ENCODE measurements around the gene RIPOR3. TPM values are rescaled to one million over a fixed set of nuclear protein-coding genes. Genes with fewer than 3 reads are reported as not detected.

RIPOR3 gene
- total RNA-seq, 3 donors from 2014 or later (not counting 1 experiment from before 2014, with no cell fraction given), result 0.45 TPM; not detected in 2

DNA sequence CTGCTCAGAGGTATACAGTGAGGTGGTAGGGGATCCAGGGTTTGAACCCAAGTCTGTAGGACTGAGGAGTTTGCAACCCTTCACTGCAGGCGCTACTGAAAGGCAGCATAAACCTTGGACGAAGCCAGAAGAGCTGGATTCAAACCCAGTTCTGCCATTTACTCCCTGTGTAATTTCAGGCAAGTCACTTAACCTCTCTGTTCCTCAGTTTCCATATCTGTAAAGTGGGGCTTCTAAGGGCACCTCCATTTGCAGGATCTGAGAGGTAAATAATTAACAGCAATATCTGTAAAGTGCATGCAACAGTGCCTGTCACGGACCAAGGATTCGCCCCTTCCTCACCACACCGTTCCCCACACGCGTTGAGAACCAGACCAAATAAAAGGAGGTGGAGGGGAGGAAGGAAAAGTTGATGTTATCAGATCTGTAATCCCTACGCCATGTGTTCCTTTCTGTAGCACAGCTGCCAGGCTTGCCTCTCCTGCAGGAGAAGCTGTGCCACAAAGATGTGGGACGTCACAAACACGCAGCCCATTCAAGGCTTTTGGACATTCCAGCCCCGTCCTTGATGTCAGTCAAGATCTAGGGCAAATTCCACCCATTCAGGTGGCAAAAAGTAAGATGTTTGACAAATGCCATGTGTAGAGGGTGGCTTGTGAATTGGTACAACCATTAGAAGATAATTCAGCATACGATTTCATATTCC is 9.8 kb downstream of the RIPOR3 start:
- H3K27ac Mint-ChIP-seq, result no peak overlapping the region
- H3K27me3 ChIP-seq (ENCODE audit: control insufficient read depth, insufficient read depth, low read length), result no peaks in the 10 kb centered on the region
- H3K4me1 Mint-ChIP-seq, result no peaks in the 10 kb centered on the region
- H3K27me3 Mint-ChIP-seq (ENCODE audit: low read depth in 2 of 2), result no peaks in the 10 kb centered on the region
- ATAC-seq (no peak), DNase-seq (no peak)
- H3K4me1 ChIP-seq (ENCODE audit: control insufficient read depth, insufficient read depth, low read length), result no peaks in the 10 kb centered on the region
- intact Hi-C loops (cut with micrococcal nuclease), result no loop called here
- H3K9me3 ChIP-seq (ENCODE audit: control insufficient read depth, insufficient read depth, low read length), result no peaks in the 10 kb centered on the region
- TF ChIP-seq, protein P1, sequence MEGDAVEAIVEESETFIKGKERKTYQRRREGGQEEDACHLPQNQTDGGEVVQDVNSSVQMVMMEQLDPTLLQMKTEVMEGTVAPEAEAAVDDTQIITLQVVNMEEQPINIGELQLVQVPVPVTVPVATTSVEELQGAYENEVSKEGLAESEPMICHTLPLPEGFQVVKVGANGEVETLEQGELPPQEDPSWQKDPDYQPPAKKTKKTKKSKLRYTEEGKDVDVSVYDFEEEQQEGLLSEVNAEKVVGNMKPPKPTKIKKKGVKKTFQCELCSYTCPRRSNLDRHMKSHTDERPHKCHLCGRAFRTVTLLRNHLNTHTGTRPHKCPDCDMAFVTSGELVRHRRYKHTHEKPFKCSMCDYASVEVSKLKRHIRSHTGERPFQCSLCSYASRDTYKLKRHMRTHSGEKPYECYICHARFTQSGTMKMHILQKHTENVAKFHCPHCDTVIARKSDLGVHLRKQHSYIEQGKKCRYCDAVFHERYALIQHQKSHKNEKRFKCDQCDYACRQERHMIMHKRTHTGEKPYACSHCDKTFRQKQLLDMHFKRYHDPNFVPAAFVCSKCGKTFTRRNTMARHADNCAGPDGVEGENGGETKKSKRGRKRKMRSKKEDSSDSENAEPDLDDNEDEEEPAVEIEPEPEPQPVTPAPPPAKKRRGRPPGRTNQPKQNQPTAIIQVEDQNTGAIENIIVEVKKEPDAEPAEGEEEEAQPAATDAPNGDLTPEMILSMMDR (IDR thresholded peaks at IDR 0.05), result no peak
- H3K36me3 Mint-ChIP-seq, result no peaks in the 10 kb centered on the region
- H3K4me3 ChIP-seq (ENCODE audit: low read length), result no peak overlapping the region
- no peaks in the 10 kb centered on the region for H3K9me3 Mint-ChIP-seq
- no peaks in the 10 kb centered on the region for H3K36me3 ChIP-seq (ENCODE audit: control insufficient read depth, insufficient read depth, low read length)
- H3K4me3 Mint-ChIP-seq, result no peak overlapping the region
- WGBS (ENCODE audit: insufficient coverage), result 66% methylated on average over 6 of the region's 12 CpGs
- H3K27ac ChIP-seq (ENCODE audit: low read length), result no peak overlapping the region

DNA sequence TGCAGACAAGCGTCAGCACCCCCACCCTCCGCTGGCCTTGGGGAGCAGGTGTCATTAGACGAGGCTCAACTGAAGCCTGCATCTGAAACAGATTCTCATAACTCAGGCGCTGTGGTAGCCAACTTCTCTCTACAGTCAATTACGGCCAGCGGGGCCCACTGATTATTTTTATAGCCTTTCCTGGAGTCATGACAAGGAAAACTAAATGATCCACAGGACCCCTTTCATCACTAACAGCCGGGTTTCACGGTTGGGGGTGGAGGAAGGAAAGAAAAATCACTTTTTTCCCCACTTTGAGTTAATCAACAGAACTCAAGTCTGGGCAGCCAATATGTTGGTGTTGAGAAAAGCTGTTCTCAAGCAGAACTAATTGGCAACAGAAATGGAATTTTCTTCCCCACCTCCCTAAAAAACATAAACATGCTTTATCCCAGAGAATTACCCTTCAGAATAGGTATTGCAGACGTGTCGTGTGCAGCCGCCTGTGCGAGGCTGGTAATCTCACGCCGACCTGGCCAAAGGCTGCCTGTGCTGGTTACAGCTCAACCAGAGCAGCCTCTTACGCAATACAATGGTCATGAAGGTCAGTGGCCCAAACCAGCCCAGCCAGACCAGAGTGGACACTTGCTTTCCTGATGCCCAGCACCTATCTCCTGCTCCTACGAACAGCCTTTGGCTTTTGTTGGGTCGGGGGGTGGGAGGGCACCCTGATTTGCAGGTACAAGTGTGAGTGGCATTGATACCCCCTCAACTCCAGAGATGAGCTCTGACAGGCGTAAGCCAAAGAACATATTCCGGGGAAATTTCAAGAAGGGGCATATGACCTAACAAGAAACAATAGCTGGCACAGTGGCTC is 11.0 kb downstream of the RIPOR3 start:
- ATAC-seq, result no peak
- Histone ChIP-seq H3K27ac (ENCODE audit: low read length) (no peak overlapping the region), H3K27me3 (ENCODE audit: control insufficient read depth, insufficient read depth, low read length) (no peaks in the 10 kb centered on the region), H3K4me3 (ENCODE audit: low read length) (no peak overlapping the region), H3K4me1 (ENCODE audit: control insufficient read depth, insufficient read depth, low read length) (no peaks in the 10 kb centered on the region), H3K36me3 (ENCODE audit: control insufficient read depth, insufficient read depth, low read length) (no peaks in the 10 kb centered on the region), H3K9me3 (ENCODE audit: control insufficient read depth, insufficient read depth, low read length) (no peaks in the 10 kb centered on the region)
- Mint-ChIP-seq H3K27me3 (ENCODE audit: low read depth in 2 of 2) (no peaks in the 10 kb centered on the region), H3K4me1 (no peaks in the 10 kb centered on the region), H3K27ac (no peak overlapping the region), H3K9me3 (no peaks in the 10 kb centered on the region), H3K36me3 (no peaks in the 10 kb centered on the region), H3K4me3 (no peak overlapping the region)
- intact Hi-C loops (cut with micrococcal nuclease), result no loop called here
- TF ChIP-seq, protein P1 (IDR thresholded peaks at IDR 0.05), result no peak
- WGBS (ENCODE audit: insufficient coverage), result 89% methylated on average over 17 of the region's 19 CpGs
- DNase-seq, result no peak

DNA sequence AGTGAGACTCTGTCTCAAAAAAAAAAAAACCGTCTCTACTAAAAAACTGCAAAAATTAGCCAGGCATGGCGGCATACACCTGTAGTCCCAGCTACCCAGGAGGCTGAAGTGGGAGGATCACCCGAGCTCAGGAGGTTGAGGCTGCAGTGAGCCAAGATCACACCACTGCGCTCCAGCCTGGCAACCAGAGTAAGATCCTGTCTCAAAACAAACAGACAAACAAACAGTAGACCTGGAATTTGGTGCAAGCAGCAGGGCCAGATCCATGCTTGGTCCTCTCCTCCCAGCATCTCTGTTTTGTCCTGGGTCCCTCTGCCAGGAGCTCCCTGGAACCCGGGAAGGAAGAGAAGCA is 11.6 kb downstream of the RIPOR3 start:
- Mint-ChIP-seq H3K4me1 (no peaks in the 10 kb centered on the region), H3K27me3 (ENCODE audit: low read depth in 2 of 2) (no peaks in the 10 kb centered on the region), H3K4me3 (no peak overlapping the region), H3K36me3 (no peaks in the 10 kb centered on the region), H3K27ac (no peak overlapping the region), H3K9me3 (no peaks in the 10 kb centered on the region)
- no peak for ATAC-seq
- intact Hi-C loops (cut with micrococcal nuclease), result no loop called here
- TF ChIP-seq, protein P1 (IDR thresholded peaks at IDR 0.05), result no peak
- Histone ChIP-seq H3K4me1 (ENCODE audit: control insufficient read depth, insufficient read depth, low read length) (no peaks in the 10 kb centered on the region), H3K4me3 (ENCODE audit: low read length) (no peak overlapping the region), H3K36me3 (ENCODE audit: control insufficient read depth, insufficient read depth, low read length) (no peaks in the 10 kb centered on the region), H3K27me3 (ENCODE audit: control insufficient read depth, insufficient read depth, low read length) (no peaks in the 10 kb centered on the region), H3K27ac (ENCODE audit: low read length) (no peak overlapping the region), H3K9me3 (ENCODE audit: control insufficient read depth, insufficient read depth, low read length) (no peaks in the 10 kb centered on the region)
- no peak for DNase-seq
- 71% methylated on average over 5 of the region's 5 CpGs for WGBS (ENCODE audit: insufficient coverage)

Measured in natural killer cell (primary cell).